Activated CD4-positive, alpha-beta T cell treated with anti-CD3 and anti-CD28 coated beads for 4 hours (primary cell): ENCODE data around the gene IFI35.
"Not testable (repeated sequence)": the region's sequence is repeated elsewhere in the genome, so short reads cannot be mapped to it uniquely, and the experiment has no call there.

ENCODE experiments used
- DNase-seq, 2 donors: peaks; one replicate each; pipeline ENCODE4 v3.0.0-alpha.2; 2020

The IFI35 gene

DNA sequence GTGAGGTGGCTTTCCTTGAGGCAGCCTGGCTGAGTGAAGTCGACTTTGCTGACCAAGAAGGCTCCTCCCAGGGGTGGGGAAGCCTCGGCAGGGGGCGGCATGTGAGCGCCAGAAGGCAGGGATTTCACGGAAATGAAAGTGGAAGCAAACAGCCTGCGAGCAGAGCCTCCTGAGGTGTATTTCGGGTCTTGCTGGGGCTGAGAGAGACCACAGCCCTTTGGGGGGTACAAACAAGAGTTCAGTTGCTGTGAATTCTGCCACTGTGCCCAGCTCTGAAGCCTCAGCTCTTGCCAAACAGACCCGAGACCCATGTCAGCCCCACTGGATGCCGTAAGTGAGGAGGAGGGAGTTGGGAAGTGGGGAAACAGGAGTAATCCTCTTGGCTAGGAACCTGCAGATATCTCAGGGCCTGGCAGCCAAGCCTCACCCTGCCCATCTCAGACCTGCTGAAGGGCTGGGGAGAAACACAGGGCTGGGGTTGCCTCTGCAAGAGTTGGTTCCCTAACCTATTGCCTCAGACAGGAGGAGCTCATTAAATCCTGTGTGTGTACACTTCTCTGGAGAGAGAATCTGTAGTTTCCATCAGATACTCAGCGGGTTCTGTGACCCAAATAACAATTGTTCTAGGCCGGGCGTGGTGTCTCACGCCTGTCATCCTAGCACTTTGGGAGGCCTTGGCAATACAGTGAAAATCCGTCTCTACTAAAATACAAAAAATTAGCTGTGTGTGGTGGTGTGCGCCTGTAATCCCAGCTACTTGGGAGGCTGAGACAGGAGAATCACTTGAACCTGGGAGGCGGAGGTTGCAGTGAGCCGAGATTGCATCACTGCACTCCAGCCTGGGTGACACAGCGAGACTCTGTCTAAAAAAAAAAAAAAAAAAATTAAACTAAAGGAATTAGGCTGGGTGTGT lies at the start of gene IFI35:
IFI35 (plus strand) TSS at position 146 of the 913 bp plus-strand sequence; CDS start at position 310, 164 bp downstream.
- DNase-seq = peak; percentile 82 to 86

DNA sequence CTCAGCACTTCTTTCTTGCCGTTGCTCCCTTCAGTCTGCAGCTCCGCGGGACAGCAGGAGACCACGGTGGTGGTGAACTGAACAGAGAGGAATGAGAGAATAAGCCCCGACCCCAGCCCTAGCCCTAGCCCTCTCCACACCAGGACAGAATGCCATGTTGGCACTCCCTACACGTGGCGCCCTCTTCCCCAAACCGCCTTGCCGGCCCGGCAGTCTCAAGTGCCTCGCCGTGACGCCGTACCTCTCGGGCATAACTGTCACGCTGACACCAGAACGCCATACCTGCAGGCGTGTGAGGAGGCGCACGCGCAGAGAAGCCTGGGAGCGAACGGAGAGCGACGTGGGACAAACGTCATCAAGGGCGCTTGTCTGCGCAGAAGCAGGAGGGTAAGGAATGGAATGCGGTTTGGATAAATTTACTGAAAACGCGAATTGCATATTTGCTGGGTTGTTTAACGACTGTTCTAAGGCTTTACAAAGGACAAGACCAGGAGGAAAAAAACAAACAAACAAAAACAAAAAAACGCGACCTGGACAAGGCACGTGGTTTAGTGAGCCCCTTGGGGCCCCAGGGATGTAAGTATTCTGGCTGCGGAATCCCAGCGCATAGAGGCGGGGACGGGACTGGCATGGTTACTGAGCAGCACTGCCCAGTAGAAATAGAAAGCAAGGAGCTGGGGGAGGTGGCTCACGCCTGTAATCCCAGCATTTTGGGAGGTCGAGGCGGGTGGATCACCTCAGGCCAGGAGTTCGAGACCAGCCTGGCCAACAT lies 42.2 kb upstream of the IFI35 start, which contains the start of gene AARSD1:
AARSD1 (minus strand) TSS at position 294 of the 772 bp plus-strand sequence; CDS start at position 280, 14 bp downstream.
- DNase-seq = peak; percentile 84 to 85

DNA sequence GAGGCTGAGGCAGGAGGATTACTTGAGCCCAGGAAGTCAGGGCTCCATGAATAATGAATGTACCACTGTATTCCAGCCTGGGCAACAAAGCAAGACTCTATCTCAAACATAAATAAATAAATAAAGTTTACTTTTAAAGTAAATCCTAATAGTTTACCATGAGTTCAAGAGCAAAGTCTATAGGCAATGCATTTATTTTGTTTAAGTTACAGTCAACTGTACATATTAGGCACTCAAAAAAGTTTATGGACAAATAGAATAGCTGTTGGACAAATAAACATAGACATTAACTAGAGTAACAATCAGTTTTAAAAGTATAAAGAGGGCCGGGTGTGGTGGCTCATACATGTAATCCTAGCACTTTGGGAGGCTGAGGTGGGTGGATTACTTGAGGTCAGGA lies 38.7 kb upstream of the IFI35 start:
- no peak for DNase-seq

DNA sequence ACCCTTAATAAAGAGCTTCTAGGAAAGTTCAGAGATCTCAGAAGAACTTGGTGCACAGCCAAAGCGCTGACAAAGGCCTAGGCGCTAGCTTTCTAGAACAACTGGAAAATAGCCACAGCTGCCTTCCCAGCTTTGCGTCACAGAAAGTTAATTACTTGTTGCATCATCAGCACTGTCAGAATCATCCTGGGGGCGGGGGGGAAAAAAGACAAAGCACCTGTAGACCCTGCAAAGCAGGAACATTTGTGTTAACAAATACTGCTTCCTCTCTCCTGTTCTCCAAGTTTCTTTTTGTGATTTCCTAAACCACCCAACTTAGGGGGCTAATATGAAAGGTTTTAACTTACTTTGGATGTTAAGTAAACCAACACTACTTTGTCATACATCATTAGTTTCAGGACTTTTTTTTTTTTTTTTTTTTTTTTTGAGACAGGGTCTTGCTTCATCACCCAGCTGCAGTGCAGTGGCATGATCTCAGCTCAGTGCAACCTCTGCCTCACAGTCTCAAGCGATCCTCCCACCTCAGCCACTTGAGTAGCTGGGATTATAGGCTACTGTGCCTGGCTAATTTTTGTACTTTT lies 37.5 kb upstream of the IFI35 start:
- DNase-seq = no peak

DNA sequence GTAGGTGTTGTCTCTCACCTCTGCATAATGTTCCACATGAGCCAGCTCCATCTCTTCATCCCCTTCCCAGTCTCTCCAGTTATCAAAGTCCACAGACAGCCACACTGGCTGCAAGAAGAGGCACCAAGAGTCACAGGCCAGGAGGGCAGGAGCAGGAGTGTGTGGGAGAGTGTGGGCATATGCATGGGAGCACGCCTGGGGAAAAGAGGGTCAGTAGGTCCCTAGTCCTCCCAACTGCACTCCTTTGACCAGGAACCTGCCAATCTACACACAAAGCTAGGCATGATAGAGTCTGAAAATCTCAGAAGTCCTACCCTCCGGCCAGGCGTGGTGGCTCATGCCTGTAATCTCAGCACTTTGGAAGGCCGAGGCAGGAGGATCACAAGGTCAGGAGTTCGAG lies 35.0 kb upstream of the IFI35 start:
- no peak for DNase-seq

DNA sequence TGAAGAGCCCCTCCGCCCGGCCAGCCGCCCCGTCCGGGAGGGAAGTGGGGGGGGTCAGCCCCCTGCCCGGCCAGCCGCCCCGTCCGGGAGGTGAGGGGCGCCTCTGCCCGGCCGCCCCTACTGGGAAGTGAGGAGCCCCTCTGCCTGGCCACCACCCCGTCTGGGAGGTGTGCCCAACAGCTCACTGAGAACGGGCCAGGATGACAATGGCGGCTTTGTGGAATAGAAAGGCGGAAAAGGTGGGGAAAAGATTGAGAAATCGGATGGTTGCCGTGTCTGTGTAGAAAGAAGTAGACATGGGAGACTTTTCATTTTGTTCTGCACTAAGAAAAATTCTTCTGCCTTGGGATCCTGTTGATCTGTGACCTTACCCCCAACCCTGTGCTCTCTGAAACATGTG lies 33.3 kb upstream of the IFI35 start:
- not testable (repeated sequence) for DNase-seq

DNA sequence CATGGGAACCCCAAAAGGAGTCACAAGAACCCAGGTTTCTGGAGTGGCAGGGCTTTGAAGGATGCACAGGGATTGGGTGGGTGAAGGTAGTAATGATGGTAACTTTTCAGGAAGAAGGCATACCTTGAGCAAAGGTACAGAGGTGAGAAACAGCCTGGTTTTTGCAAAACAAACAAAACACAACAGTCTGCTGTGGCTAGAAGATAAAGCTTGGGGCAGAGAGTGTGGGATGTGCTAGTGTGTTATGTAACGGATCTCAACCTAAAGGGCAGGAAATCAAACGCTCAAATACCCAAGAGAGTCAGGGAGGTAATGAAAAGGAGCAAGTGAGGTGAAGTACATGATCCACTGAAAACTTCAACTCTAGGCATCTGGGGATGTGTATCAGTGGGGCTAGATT lies 31.3 kb upstream of the IFI35 start:
- DNase-seq = no peak

DNA sequence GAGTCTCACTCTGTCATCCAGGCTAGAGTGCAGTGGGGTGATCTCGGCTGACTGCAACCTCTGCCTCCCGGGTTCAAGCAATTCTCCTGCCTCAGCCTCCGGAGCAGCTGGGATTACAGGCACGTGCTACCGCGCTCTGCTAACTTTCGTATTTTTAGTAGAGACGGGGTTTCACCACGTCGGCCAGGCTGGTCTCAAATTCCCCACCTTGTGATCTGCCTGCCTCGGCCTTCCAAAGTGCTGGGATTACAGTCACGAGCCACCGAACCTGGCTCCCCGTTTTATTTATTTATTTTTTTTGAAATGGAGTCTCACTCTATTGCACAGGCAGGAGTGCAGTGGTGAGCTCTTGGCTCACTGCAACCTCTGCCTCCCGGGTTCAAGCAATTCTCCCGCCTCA lies 30.9 kb upstream of the IFI35 start:
- not testable (repeated sequence) for DNase-seq

DNA sequence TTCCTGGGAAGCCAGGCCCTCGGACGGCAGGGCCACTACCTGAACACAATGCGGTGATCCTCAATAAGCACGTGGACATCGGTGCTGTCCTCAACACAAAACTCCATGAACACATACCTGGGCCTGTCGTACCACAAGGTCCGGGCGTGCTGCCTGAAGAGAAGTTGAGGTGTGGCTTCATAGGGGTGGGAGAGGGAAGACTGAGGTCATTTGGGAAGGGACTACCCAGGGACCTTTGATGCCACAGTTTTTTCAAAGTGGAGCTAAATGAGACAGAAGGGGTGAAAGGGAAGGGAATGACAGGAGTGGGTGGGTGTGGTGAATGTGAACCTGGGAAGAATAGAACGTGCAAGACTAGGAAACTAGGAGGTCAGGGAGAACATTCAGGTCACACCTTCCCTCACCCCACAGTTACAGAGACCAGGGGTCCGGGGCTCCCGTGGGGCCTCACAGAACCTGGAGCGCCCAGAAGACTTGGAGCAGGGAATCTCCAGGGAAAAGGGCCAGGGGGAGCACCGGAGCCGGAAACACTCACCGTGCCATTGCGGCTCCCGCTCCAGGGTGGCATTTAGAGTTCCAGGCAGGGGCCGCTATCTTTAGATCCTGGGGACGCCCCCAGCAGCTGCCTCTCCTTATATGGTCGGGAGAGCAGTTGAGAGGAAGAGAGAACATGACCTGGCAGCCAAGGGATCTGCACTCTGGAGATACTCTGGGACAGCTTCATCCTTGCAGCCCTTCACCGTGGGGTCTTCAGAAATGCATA lies 26.9 kb upstream of the IFI35 start, which contains the start of gene PTGES3L:
PTGES3L (minus strand) TSS at position 570 of the 763 bp plus-strand sequence; CDS start at position 543, 27 bp downstream.
- no peak for DNase-seq

DNA sequence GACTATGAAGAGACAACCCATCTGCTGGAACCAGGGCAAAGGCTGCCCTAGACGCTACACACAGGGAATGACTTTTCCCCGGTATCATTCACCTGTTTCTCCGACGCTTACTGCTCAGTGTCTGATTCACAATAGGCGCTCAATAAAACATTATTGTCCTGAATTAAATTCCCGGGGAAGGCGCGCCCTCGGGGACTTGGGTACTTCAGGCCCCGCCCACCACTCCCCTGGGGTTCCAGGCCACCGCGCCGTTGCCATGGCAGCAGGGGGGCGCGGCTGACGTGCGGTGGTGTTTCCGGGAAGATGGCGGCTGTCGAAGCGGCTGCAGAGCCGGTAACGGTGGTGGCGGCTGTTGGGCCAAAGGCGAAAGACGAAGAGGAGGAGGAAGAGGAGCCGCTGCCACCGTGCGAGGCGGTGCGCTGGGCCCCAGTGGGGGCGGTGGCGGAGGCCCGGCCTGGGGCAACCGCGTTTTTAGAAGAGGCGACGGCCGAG lies 26.3 kb upstream of the IFI35 start, which contains the start of gene RUNDC1:
RUNDC1 (plus strand) TSS at position 292 of the 492 bp plus-strand sequence; CDS start at position 304, 12 bp downstream.
- DNase-seq = peak; percentile 92

DNA sequence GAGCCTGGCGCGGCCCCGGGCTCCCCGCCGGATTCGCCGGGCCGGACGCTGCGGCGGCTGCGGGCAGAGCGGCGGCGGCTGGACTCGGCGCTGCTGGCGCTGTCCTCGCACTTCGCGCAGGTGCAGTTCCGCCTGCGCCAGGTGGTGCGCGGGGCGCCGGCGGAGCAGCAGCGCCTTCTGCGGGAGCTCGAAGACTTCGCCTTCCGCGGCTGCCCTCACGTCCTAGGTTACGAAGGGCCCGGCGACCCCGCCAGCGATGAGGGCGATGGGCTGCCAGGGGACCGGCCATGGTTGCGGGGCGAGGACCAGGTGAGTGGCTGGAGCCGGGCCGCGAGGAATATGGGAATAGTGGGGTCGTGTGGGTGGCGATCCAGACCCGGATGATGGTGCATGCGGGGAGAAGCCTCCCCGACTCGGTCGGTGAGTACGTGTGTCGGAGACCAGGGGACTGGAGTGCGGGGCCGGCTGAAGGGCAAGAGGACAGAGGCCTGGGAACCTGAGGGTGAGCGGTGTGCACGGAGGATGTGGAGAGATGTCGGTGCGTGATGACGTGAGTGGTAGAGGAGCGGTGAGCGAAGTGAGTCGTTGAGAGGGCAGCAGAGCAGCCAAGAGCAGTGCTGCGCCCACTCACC lies 25.7 kb upstream of the IFI35 start:
- peak; percentile 55 to 57 for DNase-seq

DNA sequence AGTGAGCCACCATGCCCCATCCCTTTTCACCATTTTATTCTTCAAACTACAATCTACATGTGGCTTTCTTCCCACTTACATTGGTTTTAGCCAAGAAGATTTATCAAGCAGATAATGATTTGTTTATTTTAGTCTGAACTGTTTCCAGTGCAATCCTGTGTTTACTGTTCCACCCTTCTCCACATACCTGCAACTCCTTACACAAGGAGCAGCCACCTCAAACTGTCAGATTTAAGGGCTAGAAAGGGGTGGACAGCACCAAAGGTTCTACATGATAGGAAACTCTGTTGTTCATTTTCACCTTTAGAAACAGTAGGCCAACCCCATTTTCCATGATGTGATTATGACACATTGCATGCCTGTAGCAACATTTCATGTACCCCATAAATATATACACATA lies 24.3 kb upstream of the IFI35 start:
- no peak for DNase-seq

DNA sequence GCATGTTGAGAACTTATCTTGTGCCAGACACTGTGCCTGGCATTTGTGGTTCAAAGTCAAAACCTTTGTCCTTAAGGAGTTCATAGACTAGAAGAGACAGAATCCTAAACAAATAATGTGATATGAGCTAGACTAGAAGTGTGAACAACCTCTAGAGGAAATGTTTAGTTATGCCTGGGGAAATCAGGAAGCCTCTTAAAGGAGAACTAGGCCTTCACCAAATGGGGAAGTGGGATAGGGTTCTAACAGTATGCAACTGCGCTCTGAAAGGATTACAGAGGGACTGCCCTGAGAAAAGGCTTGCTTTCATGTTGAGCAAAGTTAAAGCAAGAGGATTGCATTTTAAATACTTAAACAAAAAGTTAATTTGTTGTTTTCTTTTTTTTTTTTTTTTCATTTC lies 21.4 kb upstream of the IFI35 start:
- DNase-seq = no peak

DNA sequence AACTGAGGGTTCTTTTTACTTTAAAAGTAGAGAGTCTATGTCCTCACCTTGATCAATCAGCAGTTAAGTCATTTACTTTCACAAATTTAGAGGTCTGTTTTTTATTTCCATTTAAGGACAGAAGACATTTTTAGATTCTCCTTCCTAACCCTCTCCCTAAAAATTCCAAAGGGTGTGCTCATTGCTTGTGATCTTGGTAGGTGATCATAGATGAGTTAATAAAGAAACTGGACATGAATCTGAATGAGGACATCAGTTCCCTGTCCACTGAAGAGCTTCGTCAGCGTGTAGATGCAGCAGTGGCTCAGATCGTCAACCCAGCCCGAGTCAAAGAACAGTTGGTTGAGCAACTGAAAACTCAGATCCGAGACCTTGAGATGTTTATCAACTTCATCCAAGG lies 17.4 kb upstream of the IFI35 start:
- no peak for DNase-seq

DNA sequence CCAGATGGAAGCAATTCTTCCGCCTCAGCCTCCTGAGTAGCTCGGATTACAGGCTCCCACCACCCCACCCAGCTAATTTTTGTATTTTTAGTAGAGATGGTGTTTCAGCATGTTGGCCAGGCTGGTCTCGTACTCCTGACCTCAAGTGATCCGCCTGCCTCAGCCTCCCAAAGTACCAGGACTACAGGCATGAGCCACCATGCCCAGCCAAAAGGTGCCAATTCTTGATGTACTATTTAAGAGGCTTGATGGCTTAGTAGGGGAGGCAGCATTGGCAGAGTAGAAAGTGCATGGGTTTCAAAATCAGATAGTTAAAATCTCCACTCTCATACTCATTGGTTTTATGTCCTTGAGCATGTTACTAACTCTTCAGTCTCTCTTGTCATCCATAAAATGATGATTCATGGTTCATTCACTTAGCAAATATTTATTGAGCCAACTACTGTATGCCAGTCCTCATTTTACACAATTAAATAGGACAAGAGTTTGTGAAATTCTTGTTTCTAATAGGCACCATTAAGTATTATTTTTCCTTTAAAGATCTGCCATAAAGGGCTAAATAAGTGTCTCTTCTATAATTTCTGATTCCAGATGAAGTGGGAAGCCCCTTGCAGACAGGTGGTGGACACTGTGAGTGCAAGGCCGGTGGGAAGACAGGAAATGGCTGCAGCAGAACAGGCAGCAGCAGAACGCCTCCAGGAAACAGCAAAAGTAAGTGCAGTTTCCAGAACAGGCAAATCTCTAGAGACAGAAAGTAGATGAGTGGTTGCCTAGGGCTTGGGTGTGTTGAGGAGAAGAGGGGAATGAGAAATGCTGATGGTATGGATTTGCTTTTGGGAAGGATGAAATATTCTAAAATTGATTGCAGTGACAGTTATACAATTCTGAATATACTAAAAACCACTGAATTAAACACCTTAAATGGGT lies 16.6 kb upstream of the IFI35 start:
- no peak for DNase-seq

DNA sequence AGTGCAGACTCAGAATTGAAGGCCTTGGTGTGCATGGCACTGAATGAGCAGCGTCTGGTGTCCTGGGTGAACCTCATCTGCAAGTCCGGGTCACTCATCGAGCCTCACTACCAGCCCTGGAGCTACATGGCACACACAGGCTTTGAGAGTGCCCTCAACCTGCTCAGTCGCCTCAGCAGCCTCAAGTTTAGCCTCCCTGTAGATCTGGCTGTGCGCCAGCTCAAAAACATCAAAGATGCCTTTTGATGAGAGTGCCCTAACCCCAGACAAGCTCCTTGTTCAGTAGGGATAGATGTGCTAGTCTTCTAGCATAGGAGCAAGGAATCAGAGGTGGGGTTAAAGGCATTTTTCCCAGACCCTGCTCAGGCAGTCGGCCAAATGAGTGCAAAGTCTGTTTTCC lies 15.1 kb upstream of the IFI35 start:
- no peak for DNase-seq

DNA sequence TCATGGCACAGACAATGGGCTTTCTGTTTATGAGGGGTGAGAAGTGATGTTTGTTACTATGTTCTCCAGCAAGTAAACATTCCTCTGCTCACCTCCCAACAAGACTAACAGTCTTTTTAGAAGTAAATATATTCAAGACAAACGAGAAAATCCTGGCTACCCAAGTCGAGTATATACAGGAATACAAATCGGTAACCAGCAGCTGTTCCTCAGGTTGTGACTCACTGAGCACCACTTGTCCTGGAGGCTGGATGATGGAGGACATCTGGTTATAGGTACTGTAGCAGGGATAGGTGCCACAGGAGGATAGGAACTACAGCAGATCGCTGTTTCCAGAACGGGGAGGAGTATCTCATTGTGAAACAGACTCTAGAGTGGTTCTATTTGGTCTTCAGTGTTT lies 13.7 kb upstream of the IFI35 start:
- no peak for DNase-seq

DNA sequence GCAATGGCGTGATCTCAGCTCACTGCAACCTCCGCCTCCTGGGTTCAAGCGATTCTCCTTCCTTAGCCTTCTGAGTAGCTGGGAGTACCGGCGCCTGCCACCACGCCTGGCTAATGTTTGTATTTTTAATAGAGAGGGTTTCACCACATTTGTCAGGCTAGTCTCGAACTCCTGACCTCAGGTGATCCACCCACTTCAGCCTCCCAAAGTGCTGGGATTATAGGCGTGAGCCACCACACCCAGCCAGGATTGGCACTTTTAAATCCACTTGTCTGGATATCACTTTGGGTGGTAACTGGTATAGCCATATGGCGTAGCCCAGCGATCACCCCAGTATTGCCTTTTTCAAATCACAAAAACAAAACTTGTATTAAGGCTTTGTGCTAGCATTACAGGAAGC lies 12.7 kb upstream of the IFI35 start:
- DNase-seq = not testable (repeated sequence)

DNA sequence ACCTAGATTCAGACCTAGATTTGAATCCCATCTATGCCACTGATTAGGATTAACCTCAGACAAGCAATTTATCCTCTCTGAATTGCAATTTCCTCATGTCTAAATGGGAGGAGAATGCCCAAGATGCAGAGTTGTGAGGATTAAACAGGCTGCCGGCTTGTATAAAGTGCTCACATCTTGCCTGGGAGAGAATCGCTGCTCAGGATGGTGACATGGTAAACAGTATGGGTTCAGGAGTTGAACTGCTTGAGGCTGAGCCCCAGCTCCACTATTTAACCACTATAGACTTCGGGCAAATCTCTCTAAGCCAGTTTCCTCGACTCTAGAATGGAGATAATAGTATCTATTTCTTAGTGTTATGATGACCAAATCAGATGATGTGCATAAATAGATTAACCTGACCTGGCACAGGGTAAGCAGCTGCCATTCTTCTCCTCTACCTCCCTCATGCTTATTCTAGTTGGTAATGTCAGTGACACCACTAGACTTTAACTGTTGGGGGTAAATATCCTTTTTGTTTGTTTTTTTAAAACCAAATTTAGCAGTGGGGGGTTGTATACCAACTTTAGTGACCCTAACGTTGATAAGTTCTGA lies 9.1 kb upstream of the IFI35 start:
- no peak for DNase-seq
